HEK293T (cell line): ENCODE results near the gene VPS41.

Source experiments
- CTCF ChIA-PET: fragments of 350-600 bp; formaldehyde crosslinking; extraction: SDS; loops from one replicate; lab custom pipeline; 2021; ENCODE audit warnings: antibody characterized with exemption, inconsistent platforms; lab: Yijun Ruan, JAX
- POLR2A ChIA-PET: fragments of 350-600 bp; formaldehyde crosslinking; extraction: SDS; loops from one replicate; lab custom pipeline; 2020; ENCODE audit warnings: antibody characterized with exemption, inconsistent platforms; lab: Yijun Ruan, JAX
- DNase-seq: peaks from one replicate; pipeline ENCODE4 v3.0.0; 2012; ENCODE audit warnings: mixed read lengths; ENCODE audit errors: extremely low spot score
- ARNT ChIP-seq: fragments of 450-650 bp; IDR thresholded peaks from 2 replicates; pipeline ENCODE4 v1.6.1; 2017; ENCODE audit warnings: mild to moderate bottlenecking
- BHLHE40 ChIP-seq: fragments of 450-650 bp; IDR thresholded peaks from 2 replicates; pipeline ENCODE4 v1.6.1; 2016; ENCODE audit warnings: mild to moderate bottlenecking, moderate library complexity, borderline replicate concordance
- CTBP1 ChIP-seq: fragments of 450-650 bp; IDR thresholded peaks from 2 replicates; pipeline ENCODE4 v1.6.1; 2016; ENCODE audit warnings: borderline replicate concordance
- ELF4 ChIP-seq: fragments of 450-650 bp; IDR thresholded peaks from 2 replicates; pipeline ENCODE4 v1.6.1; 2017; ENCODE audit warnings: antibody characterized with exemption
- FOXA1 ChIP-seq: fragments of 450-650 bp; IDR thresholded peaks from 2 replicates; pipeline ENCODE4 v1.6.1; 2016; ENCODE audit warnings: mild to moderate bottlenecking
- FOXK2 ChIP-seq: fragments of 450-650 bp; IDR thresholded peaks from 2 replicates; pipeline ENCODE4 v1.6.1; 2016; ENCODE audit warnings: mild to moderate bottlenecking
- FOXM1 ChIP-seq: fragments of 450-650 bp; IDR thresholded peaks from 2 replicates; pipeline ENCODE4 v1.6.1; 2017; ENCODE audit warnings: mild to moderate bottlenecking, borderline replicate concordance
- HDGF ChIP-seq: fragments of 450-650 bp; IDR thresholded peaks from 2 replicates; pipeline ENCODE4 v1.6.1; 2017; ENCODE audit warnings: antibody characterized with exemption, borderline replicate concordance
- L3MBTL2 ChIP-seq: fragments of 450-650 bp; conservative IDR thresholded peaks from 2 replicates; pipeline ENCODE4 v1.6.1; 2016; ENCODE audit warnings: mild to moderate bottlenecking
- LEF1 ChIP-seq: fragments of 450-650 bp; IDR thresholded peaks from 2 replicates; pipeline ENCODE4 v1.6.1; 2017; ENCODE audit warnings: mild to moderate bottlenecking, borderline replicate concordance
- NFRKB ChIP-seq: fragments of 450-650 bp; IDR thresholded peaks from 2 replicates; pipeline ENCODE4 v1.6.1; 2016; ENCODE audit warnings: mild to moderate bottlenecking, moderate library complexity
- PKNOX1 ChIP-seq: fragments of 450-650 bp; IDR thresholded peaks from 2 replicates; pipeline ENCODE4 v1.6.1; 2016
- SP1 ChIP-seq: fragments of 450-650 bp; IDR thresholded peaks from 2 replicates; pipeline ENCODE4 v1.6.1; 2017
- SUZ12 ChIP-seq: fragments of 450-650 bp; IDR thresholded peaks from 2 replicates; pipeline ENCODE4 v1.6.1; 2016; ENCODE audit warnings: mild to moderate bottlenecking
- TARDBP ChIP-seq: fragments of 450-650 bp; IDR thresholded peaks from 2 replicates; pipeline ENCODE4 v1.6.1; 2016
- ZNF384 ChIP-seq: fragments of 450-650 bp; IDR thresholded peaks from 2 replicates; pipeline ENCODE4 v1.6.1; 2016

Gene VPS41

GRCh38 chr7:38700116-38700515, 208.9 kb downstream of the VPS41 start:
- TF ChIP-seq ELF4, result no peak
- no peak for TF ChIP-seq BHLHE40
- TF ChIP-seq SP1, result no peak
- no peak for TF ChIP-seq ARNT
- no peak for TF ChIP-seq ZNF384
- TF ChIP-seq PKNOX1, result no peak
- no peak for TF ChIP-seq FOXK2
- TF ChIP-seq HDGF, result no peak
- TF ChIP-seq L3MBTL2, result no peak
- no peak for TF ChIP-seq TARDBP
- no peak for TF ChIP-seq SUZ12
- no peak for TF ChIP-seq FOXM1
- no peak for TF ChIP-seq CTBP1
- no peak for DNase-seq
- ChIA-PET POLR2A (no interaction called here), CTCF (no interaction called here)

- no peak for DNase-seq
- ChIA-PET POLR2A (no interaction called here), CTCF (no interaction called here)
- TF ChIP-seq HDGF (no peak), FOXK2 (no peak), LEF1 (no peak), ZNF384 (no peak), SUZ12 (no peak), CTBP1 (no peak), TARDBP (no peak), SP1 (no peak), PKNOX1 (no peak), BHLHE40 (no peak), FOXA1 (no peak), ELF4 (no peak), NFRKB (no peak), FOXM1 (no peak), ARNT (no peak), L3MBTL2 (no peak)
Observed at GRCh38 chr7:38699471-38699870, 209.5 kb downstream of the VPS41 start.

DNA sequence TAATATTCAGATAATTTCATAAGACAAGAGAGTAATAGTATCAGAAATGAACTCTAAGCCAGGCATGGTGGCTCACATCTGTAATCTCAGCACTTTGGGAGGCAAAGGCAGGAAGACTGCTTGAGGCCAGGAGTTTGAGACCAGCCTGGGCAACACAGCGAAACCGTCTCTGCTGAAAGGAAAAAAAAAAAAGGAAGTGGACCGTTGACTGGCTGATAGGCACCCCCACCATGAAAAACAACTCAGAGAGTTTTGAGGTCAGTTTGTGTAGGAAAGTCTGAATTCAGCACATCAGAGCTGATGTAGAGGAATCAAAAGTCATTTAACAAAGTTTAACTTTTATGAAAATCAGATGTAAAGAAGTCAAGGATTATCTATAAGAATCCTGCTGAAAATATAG, 214.7 kb downstream of the VPS41 start:
- CTCF ChIA-PET, result no interaction called here
- POLR2A ChIA-PET, result no interaction called here
- DNase-seq, result no peak
- no peak for TF ChIP-seq TARDBP
- no peak for TF ChIP-seq SP1
- TF ChIP-seq L3MBTL2, result no peak
- no peak for TF ChIP-seq NFRKB
- no peak for TF ChIP-seq ELF4
- TF ChIP-seq FOXM1, result no peak

DNA sequence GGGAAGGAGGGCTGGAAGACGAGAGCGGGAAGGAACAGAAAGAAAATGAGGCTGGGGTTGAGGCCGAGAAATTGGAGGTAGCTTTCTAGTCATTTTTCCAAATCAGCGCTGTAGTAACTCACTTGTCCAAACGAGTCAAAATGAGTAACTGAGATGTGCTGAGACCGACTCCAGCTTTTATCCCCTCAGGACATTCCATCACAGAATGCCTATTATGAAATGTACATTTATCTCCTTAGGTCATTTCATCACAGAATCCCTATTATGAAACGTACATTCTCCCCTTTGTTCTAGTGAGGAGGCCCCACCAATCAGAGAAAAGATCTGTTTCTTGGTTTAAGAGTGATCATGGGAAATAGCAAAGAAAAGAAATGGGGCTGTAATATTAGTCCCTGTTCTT, 222.1 kb downstream of the VPS41 start:
- TF ChIP-seq PKNOX1, result no peak
- no peak for DNase-seq
- ChIA-PET POLR2A (no interaction called here), CTCF (no interaction called here)

- no peak for DNase-seq
- TF ChIP-seq LEF1, result no peak
- CTCF ChIA-PET, result no interaction called here
- POLR2A ChIA-PET, result no interaction called here
Observed at GRCh38 chr7:38685851-38686250, 223.1 kb downstream of the VPS41 start.

GRCh38 chr7:38682606-38683005, 226.4 kb downstream of the VPS41 start:
- ChIA-PET CTCF (no interaction called here), POLR2A (no interaction called here)
- TF ChIP-seq ZNF384 (no peak), SUZ12 (no peak), BHLHE40 (no peak), TARDBP (no peak), FOXA1 (no peak), HDGF (no peak), SP1 (no peak), L3MBTL2 (no peak)
- DNase-seq, result no peak

DNA sequence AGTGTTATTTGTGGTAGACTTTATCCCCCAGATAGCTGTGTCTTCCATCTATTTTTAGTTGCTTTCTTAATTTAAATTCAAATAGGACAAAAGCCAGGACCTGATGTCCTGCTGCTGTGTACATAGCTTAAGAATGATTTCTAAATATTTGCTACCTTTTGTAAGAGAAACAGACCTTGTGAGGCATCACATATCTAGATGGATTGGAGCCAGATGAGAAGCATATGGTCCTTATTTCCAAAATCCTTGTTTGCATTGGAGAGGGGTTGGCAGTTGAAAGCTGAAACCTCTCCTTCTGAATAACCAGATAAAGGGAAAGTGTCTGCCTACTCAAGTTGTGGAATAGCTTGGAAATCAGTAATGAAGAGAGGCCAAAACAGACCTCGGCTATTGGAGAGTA, 227.1 kb downstream of the VPS41 start:
- TF ChIP-seq ZNF384 (no peak), L3MBTL2 (no peak), TARDBP (no peak), NFRKB (no peak), FOXK2 (no peak), CTBP1 (no peak), PKNOX1 (no peak), BHLHE40 (no peak), ARNT (no peak)
- DNase-seq, result no peak
- ChIA-PET POLR2A (no interaction called here), CTCF (no interaction called here)
